GM20000 (cell line): ENCODE data around the gene CRACDL.
"Not testable (repeated sequence)": the region's sequence is repeated elsewhere in the genome, so short reads cannot be mapped to it uniquely, and the experiment has no call there.

Source experiments
- DNase-seq: peaks from one replicate; pipeline ENCODE4 v3.0.0; 2012; ENCODE audit warnings: low spot score
- CTCF ChIP-seq: IDR thresholded peaks from 2 replicates; pipeline ENCODE4 v1.5.1; 2012; ENCODE audit warnings: mild to moderate bottlenecking, control low read depth; ENCODE audit errors: extremely low read depth, missing control alignments

Gene CRACDL

GRCh38 chr2:98882368-98882767, 53.7 kb downstream of the CRACDL start:
- TF ChIP-seq CTCF, result no peak

GRCh38 chr2:98881153-98881650, 54.8 kb downstream of the CRACDL start:
- TF ChIP-seq CTCF, result no peak

More at GRCh38 chr2:98882368-98882767, 53.7 kb downstream of the CRACDL start:
- no peak for DNase-seq

GRCh38 chr2:98880266-98881152, 55.5 kb downstream of the CRACDL start:
- DNase-seq, result no peak

More at GRCh38 chr2:98881153-98881650, 54.8 kb downstream of the CRACDL start:
- no peak for DNase-seq

GRCh38 chr2:98877658-98878057, 58.4 kb downstream of the CRACDL start:
- DNase-seq, result not testable (repeated sequence)

More at GRCh38 chr2:98880266-98881152, 55.5 kb downstream of the CRACDL start:
- no peak for TF ChIP-seq CTCF

- TF ChIP-seq CTCF, result no peak
- DNase-seq, result no peak
Measured at GRCh38 chr2:98876741-98877140, 59.3 kb downstream of the CRACDL start.

- TF ChIP-seq CTCF, result no peak
- DNase-seq, result no peak
Measured at GRCh38 chr2:98875746-98876145, 60.3 kb downstream of the CRACDL start.

- TF ChIP-seq CTCF, result no peak
- DNase-seq, result no peak
Measured at GRCh38 chr2:98875081-98875728, 60.8 kb downstream of the CRACDL start.
